Ammon's horn (tissue), 1 donor: Measurements from ENCODE around the gene SLC25A25.
"Not testable (repeated sequence)": the region's sequence is repeated elsewhere in the genome, so short reads cannot be mapped to it uniquely, and the experiment has no call there.

ENCODE experiments used
- DNase-seq: peaks from one replicate; pipeline ENCODE4 v3.0.0-alpha.2; 2016; ENCODE audit warnings: low spot score

The SLC25A25 gene

DNA sequence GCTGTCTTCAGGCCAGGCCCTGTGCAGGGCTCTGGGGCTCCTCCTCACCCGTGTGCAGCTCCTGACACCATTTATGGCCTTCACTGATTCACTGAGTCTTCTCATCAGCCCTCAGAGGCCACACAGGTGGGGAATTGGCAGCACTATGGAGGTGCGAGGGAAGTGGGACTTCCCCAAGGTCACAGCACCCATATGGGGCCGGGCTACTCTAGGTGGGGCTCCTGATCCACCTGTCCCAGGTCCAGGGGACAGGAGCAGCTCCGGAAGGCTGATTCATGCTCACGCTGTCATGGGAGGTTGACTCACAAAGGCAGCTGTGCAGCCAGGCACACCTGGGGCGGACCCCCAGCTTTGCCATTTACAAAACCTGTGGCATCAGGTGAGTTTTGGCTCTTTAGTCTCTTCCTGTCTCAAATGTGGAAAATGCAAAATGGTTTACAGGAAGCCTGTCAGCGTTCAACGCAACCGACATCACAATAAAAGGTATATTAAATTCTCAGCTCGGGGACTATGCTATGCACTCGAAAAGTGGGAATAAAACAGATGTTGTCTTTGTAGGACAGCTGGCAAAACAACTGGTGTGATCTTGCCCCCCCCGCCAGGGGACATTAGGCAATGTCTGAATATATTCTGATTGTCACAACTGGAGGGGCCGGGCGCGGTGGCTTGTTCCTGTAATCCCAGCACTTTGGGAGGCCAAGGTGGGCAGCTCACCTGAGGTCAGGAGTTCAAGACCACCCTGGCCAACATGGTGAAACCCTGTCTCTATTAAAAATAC lies 15.9 kb upstream of the SLC25A25 start:
- no peak for DNase-seq

- peak; percentile 56 for DNase-seq
Measured at GRCh38 chr9:128053560-128053959, 14.5 kb upstream of the SLC25A25 start.

DNA sequence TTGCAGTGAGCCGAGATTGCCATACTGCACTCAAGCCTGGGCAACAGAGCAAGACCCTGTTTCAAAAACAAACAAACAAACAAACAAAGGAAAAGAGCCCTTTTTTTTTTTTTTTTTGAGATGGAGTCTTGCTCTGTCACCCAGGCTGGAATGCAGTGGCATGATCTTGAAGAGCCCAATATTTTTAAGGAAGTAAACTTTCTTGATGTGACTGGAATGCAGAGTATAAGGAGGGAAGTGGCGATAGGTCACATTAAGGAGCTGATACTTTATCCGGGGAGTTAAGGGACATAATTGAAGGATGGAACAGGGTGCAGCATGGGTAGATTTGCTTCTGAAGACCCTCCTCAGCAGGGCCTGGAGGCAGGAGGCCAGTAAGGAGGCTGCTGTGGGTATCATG lies 13.9 kb upstream of the SLC25A25 start:
- no peak for DNase-seq

GRCh38 chr9:128055344-128056040 lies 12.5 kb upstream of the SLC25A25 start:
- peak; percentile 47 for DNase-seq

GRCh38 chr9:128056086-128056485 lies 11.9 kb upstream of the SLC25A25 start:
- peak; percentile 68 for DNase-seq

DNA sequence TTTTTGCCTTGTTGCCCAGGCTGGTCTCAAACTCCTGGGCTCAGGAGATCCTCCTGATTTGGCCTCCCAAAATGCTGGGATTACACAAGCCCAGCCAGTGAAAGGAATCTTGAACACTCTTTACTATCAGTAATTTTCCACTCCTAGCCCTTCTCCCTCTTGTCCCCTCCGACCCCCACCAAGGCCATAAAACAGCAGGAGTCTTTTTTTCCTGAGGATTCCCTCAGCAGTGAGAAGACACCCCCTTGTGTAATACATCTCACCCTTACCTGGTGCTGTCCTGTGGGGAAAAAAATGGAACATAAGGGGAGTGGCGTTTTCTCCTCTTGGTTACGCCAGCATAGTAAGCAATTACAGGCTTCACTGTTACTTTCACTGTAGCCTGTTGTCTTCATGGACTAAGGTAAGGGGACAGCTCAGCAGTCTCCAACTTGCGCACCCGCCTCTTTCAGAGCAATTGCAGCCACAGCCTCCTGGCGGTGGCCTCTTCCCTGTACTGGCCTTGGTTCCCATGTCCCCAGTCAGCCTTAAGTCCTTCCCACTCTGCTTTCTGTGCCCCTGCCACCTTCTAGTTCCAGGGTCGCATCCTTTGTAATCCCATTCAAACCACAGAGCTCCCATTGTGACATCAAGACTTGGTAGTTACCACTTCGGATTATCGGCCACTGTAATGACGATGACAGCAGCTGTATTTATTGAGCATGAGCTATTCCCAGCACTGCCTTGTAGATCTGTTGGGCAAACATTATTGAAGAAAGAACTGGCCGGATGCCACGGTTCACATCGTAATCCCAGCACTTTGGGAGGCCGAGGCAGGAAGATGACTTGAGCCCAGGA lies 10.9 kb upstream of the SLC25A25 start:
- DNase-seq = no peak

GRCh38 chr9:128057724-128058409 lies 10.2 kb upstream of the SLC25A25 start:
- no peak for DNase-seq

DNA sequence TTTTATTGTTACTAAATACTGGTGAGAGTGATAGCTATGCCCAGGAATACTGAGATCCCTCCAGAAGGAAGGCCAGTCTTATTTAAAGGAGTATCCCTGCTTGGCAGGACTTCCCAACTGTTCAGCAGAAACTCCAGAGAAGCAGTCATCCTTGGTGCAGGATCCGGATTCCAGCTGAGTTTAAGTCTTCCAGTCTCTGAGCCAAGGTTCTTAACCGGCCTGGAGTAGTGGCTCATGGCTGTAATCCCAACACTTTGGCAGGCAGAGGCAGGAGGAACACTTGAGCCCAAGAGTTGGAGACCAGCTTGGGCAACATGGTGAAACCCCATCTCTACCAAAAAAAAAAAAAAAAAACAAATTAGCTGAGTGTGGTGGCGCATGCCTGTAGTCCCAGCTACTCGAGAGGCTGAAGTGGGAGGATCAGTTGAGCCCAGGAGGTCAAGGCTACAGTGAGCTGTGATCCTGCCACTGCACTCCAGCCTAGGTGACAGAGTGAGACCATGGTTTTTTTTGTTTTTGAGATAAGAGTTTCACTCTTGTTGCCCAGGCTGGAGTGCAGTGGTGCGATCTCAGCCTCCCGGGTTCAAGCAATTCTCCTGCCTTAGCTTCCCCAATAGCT lies 8.6 kb upstream of the SLC25A25 start:
- DNase-seq = no peak

DNA sequence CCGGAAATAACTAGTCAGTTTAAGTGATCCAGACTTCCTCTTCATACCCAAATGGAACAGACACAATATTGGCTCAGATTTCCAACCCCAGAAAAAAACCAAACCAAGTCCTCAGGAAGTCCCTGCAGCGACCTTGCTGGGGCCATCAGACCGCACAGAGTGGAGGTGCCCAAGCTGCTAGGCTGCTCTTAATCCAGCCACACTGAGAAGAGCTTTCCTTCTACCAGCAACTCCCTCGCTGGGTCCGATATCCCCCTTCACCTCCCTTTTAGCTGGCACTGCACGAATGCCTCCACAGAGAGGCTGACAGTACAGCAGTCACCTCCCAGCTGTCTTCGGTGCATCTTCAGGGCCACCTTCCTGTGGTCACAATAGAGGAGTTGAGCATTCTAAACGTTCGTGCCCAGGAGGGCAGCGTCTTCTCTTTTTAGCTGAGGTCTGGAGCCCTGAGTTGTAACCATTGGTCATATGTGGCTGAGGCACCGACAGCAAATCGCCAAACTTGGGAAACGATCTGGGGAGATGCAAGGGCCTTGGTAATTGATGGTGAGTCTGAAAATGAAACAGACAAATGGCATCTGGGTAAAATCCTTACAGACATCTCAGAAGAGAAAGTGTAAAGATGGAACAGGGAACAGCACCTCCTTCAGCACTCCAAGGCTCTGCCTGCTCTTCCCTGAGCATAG lies 6.6 kb upstream of the SLC25A25 start:
- no peak for DNase-seq

- DNase-seq = no peak
Measured at GRCh38 chr9:128062279-128062678, 5.8 kb upstream of the SLC25A25 start.

- no peak for DNase-seq
Measured at GRCh38 chr9:128062846-128063831, 4.9 kb upstream of the SLC25A25 start.

DNA sequence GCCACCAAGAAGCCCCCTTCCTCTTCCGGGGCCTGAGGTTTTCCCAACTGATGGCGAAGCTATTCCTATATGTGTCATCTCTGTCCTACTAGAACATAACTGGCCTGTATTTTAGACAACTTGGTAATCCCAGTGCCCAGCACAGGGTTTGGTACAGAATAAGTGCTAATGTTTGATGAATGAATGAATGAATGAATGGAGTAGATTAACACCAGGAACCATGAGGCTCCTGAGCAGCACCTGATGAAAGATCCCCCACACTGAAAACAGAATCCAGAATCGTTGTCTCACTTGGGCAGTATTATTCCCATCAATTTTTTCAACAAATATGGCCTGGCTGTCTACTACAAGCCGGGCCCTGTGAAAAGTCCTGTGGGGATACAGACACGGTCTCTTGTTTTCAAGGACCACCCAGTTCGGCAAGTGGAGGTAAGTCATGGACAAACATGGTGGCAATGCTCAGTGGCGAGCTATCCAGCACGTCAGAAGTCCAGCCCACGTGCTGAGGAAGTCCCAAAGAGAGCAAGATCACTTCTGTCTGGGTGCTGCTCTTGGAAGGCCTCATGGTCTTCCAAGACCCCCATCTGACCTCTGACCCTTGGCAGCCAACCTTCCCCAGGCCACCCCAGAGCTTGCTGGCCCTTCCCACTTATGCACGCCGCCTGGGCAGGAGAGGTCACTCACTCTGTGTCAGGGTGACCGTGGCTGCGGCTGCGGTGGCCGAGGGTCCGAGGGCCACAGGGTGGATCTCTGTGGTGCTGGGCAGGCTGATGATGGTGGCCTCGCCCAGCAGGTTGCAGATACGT lies 1.9 kb upstream of the SLC25A25 start:
- DNase-seq = no peak

- peak; percentile 99 for DNase-seq
Measured at GRCh38 chr9:128066713-128067644, 1.1 kb upstream of the SLC25A25 start, which contains the start of gene NAIF1. NAIF1 (minus strand) TSS chr9:128067320; CDS start chr9:128067101, 219 bp downstream.

DNA sequence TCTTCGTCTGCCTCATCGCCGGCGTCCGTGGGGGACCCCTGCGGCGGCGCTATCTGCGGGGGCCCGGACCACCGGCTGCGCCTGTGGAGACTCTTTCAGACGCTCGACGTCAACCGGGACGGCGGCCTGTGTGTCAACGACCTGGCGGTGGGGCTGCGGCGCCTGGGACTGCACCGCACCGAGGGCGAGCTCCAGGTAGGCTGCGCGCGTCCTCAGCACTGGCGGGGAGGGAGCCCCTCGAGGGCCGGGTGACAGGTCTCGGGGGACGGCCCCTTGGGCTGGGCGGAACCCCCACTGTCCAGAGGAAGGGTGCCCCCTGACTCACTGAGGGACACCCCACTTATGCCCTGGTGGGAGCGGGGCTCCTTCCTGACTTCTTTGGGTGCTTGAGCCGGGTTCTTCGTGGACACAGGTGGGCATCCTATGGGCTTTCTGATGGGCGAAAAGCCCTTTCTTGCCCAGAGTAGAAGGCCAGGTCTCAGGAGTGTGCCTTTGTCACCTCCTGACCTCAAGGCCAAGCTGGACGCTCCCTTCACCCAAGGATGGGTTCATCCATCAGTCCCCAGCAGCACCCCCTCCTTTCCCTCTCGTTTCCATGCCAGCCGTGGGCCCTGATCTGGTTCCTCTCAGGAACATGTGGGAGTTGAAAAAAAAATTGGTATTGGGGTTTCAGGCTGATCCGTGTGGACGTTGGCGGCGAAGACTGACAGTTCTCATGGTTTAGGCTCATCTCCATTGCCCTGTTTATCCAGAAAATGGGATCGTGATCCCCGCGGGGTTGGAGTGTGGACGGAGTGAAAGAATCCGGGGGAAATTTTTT lies 564 bp downstream of the SLC25A25 start:
- peak; percentile 34 for DNase-seq

- DNase-seq = peak; percentile 67
Measured at GRCh38 chr9:128070874-128071273, 2.8 kb downstream of the SLC25A25 start.

DNA sequence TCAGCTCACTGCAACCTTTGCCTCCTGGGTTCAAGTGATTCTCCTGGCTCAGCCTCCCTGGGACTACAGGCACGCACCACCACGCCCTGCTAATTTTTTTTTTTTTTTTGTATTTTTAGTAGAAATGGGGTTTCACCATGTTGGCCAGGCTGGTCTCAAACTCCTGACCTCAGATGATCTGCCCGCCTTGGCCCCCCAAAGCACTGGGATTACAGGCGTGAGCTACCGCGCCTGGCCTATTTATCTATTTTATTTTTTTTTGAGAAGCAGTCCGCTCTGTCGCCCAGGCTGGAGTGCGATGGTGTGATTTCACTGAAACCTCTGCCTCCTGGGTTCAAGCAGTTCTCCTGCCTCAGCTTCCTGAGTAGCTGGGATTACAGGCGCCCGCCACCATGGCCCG lies 3.4 kb downstream of the SLC25A25 start:
- not testable (repeated sequence) for DNase-seq
